ENCODE data around the gene EFHC2.

Gene EFHC2

GRCh38 chrX:44240036-44240435 is 103.4 kb downstream of the EFHC2 start:
- DNase-seq (ENCODE audit: insufficient read length, low spot score) (no peak), FAIRE-seq (no peak)
- TF ChIP-seq CTCF (IDR thresholded peaks at IDR 0.05; ENCODE audit: insufficient read depth, missing control alignments), result no peak

- DNase-seq (ENCODE audit: insufficient read length, low spot score) (no peak), FAIRE-seq (no peak)
- no peak for TF ChIP-seq CTCF (IDR thresholded peaks at IDR 0.05; ENCODE audit: insufficient read depth, missing control alignments)
Observed at GRCh38 chrX:44239036-44239435, 104.4 kb downstream of the EFHC2 start.

DNA sequence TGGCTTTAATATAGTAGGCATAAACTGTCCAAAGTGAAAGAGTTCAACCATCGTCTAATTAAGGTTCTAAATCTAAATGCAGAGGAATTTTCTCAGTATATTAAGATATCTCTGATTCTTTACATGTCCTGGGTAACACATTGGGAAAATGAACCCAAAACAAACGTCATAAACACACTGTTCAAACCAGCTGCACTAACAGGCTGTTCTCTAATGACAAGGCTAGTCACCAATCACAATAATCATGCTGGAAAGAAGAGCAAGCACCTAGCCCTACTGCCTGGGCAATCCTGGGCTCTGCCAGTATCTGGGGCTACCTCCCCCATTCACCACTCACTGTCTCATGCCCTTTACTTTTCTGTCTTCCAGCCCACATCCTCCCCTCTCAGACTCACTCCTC is 107.9 kb downstream of the EFHC2 start:
- FAIRE-seq (no peak), DNase-seq (ENCODE audit: insufficient read length, low spot score) (no peak)
- TF ChIP-seq CTCF (IDR thresholded peaks at IDR 0.05; ENCODE audit: insufficient read depth, missing control alignments), result no peak

GRCh38 chrX:44234541-44234940 is 108.9 kb downstream of the EFHC2 start:
- no peak for DNase-seq (ENCODE audit: insufficient read length, low spot score)
- no peak for TF ChIP-seq CTCF (IDR thresholded peaks at IDR 0.05; ENCODE audit: insufficient read depth, missing control alignments)
- FAIRE-seq, result no peak

DNA sequence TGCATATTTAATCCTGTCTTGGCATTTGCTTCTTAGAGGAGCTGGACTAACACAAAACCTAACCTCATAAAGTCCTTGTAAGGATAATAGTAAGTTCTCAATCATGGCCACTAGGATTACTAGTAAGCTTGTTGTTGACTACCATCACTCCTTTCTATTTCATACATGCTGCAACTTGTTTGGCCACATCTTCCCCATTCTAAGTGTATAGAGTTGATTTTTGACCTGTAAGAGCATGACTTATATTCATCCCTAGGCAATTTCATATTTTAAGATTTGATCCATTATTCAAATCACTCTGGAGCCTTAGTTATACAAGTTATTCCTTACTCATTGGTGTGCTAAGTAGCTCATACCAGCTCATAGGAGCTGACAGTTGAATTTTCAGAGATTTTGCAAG is 109.4 kb downstream of the EFHC2 start:
- DNase-seq (ENCODE audit: insufficient read length, low spot score), result no peak
- no peak for TF ChIP-seq CTCF (IDR thresholded peaks at IDR 0.05; ENCODE audit: insufficient read depth, missing control alignments)
- FAIRE-seq, result no peak

- DNase-seq (ENCODE audit: insufficient read length, low spot score), result no peak
- TF ChIP-seq CTCF (IDR thresholded peaks at IDR 0.05; ENCODE audit: insufficient read depth, missing control alignments), result no peak
- no peak for FAIRE-seq
Observed at GRCh38 chrX:44232081-44232480, 111.4 kb downstream of the EFHC2 start.

GRCh38 chrX:44228621-44229020 is 114.9 kb downstream of the EFHC2 start:
- no peak for FAIRE-seq

More at GRCh38 chrX:44228621-44229020, 114.9 kb downstream of the EFHC2 start:
- TF ChIP-seq CTCF (IDR thresholded peaks at IDR 0.05; ENCODE audit: insufficient read depth, missing control alignments), result no peak
- DNase-seq (ENCODE audit: insufficient read length, low spot score), result no peak
